Fibroblast of mammary gland (primary cell): ENCODE results near the gene NRROS.

Experiments
- DNase-seq: peaks from one replicate; pipeline ENCODE4 v3.0.0-alpha.2; 2010; ENCODE audit warnings: low read depth
- H3K4me3 ChIP-seq: 2 replicates; pipeline ENCODE4 v1.5.1; 2011; ENCODE audit warnings: low read depth, mild to moderate bottlenecking, low read length, moderate library complexity; ENCODE audit not compliant: control insufficient read depth
- TF ChIP-seq, protein P1 (sequence below): conservative IDR thresholded peaks from 2 replicates; pipeline ENCODE4 v1.5.1; 2011; ENCODE audit warnings: low read depth, low read length, inconsistent platforms; ENCODE audit not compliant: control insufficient read depth, insufficient read depth

Gene NRROS

GRCh38 chr3:196706327-196706726 is 66.8 kb downstream of the NRROS start:
- TF ChIP-seq, protein P1, sequence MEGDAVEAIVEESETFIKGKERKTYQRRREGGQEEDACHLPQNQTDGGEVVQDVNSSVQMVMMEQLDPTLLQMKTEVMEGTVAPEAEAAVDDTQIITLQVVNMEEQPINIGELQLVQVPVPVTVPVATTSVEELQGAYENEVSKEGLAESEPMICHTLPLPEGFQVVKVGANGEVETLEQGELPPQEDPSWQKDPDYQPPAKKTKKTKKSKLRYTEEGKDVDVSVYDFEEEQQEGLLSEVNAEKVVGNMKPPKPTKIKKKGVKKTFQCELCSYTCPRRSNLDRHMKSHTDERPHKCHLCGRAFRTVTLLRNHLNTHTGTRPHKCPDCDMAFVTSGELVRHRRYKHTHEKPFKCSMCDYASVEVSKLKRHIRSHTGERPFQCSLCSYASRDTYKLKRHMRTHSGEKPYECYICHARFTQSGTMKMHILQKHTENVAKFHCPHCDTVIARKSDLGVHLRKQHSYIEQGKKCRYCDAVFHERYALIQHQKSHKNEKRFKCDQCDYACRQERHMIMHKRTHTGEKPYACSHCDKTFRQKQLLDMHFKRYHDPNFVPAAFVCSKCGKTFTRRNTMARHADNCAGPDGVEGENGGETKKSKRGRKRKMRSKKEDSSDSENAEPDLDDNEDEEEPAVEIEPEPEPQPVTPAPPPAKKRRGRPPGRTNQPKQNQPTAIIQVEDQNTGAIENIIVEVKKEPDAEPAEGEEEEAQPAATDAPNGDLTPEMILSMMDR: no peak

GRCh38 chr3:196706731-196707130 is 67.2 kb downstream of the NRROS start:
- TF ChIP-seq, protein P1: no peak
- no peak for DNase-seq
- no peak overlapping the region for H3K4me3 ChIP-seq

More at GRCh38 chr3:196706327-196706726, 66.8 kb downstream of the NRROS start:
- H3K4me3 ChIP-seq: no peak overlapping the region
- DNase-seq: no peak

DNA sequence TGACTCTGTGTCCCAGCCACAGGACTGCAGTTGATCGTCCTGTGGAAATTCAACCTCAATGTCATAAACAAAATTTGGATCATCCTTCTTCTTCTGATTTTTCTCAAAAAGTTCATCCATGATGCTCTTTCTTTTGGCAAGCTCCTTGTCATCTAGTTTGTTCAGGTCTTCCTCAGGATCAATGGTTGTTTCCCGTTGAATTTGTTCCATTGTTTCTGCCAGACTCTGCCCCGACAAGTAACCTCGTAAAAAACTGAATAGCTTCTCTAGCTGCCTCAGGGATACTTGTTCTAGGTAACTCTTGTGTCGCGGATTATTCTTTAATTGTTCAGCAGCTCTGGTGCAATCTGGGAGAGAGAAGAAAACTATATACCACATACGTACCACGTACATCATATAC is 68.1 kb downstream of the NRROS start:
- TF ChIP-seq, protein P1: no peak
- no peak overlapping the region for H3K4me3 ChIP-seq
- DNase-seq: no peak

GRCh38 chr3:196708467-196708866 is 69.0 kb downstream of the NRROS start:
- peak; percentile 24 for DNase-seq
- no peak overlapping the region for H3K4me3 ChIP-seq
- TF ChIP-seq, protein P1: no peak
